Neural crest cell (in vitro differentiated cells): ENCODE data around the gene CYTIP. TPM values are rescaled to one million over a fixed set of nuclear protein-coding genes. Genes with fewer than 3 reads are reported as not detected.
"Not testable (repeated sequence)": the region's sequence is repeated elsewhere in the genome, so short reads cannot be mapped to it uniquely, and the experiment has no call there.

Experiments
- DNase-seq: peaks from one replicate; pipeline ENCODE4 v3.0.0; 2021; ENCODE audit warnings: low read depth, mixed read lengths, low spot score
- H3K27ac Mint-ChIP-seq: one replicate; pipeline ENCODE4 v1.8.0; 2021; ENCODE audit warnings: mild to moderate bottlenecking, mixed read lengths; ENCODE audit not compliant: unreplicated experiment
- H3K27me3 Mint-ChIP-seq: 2 replicates; pipeline ENCODE4 v1.8.0; 2021; ENCODE audit warnings: low read depth, mild to moderate bottlenecking, mixed read lengths
- H3K36me3 Mint-ChIP-seq: 2 replicates; pipeline ENCODE4 v1.8.0; 2021; ENCODE audit warnings: low read depth, mild to moderate bottlenecking, mixed read lengths
- H3K4me1 Mint-ChIP-seq: 2 replicates; pipeline ENCODE4 v1.8.0; 2021; ENCODE audit warnings: mixed read lengths
- H3K4me3 Mint-ChIP-seq: one replicate; pipeline ENCODE4 v1.8.0; 2021; ENCODE audit warnings: mild to moderate bottlenecking, mixed read lengths
- H3K9me3 Mint-ChIP-seq: 2 replicates; pipeline ENCODE4 v1.8.0; 2021; ENCODE audit warnings: mixed read lengths
- total RNA-seq: library from RNA; stranded (reverse); gene quantifications from 2 replicates; pipeline ENCODE4 v1.2.1, GENCODE V29; 2021
- TF ChIP-seq, protein P1 (sequence below): fragments of 200-600 bp; sonication (generic); conservative IDR thresholded peaks from 2 replicates; pipeline ENCODE4 v1.5.0; 2021; ENCODE audit warnings: antibody characterized with exemption, mild to moderate bottlenecking

CYTIP gene
- total RNA-seq, 1 donor from 2014 or later, result 0.35 TPM

DNA sequence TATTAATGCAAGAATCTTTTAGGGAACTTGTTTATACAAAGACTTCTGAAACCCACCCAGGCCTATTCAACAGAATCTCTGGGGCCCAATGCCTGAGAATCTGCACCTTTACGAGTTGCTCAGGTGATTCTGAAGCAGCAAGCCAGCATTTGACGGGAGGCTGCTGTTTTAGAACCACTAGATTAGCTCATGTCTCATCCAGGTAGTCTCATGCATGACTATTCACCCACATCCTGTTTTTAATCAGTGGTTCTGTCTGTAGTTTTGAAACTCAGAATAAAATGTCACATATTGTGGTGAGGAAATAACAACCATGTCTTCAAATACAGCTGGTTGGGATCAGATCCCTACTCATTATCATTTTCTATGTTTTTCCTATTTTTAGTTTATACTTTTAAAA is 39.5 kb downstream of the CYTIP start:
- TF ChIP-seq, protein P1, sequence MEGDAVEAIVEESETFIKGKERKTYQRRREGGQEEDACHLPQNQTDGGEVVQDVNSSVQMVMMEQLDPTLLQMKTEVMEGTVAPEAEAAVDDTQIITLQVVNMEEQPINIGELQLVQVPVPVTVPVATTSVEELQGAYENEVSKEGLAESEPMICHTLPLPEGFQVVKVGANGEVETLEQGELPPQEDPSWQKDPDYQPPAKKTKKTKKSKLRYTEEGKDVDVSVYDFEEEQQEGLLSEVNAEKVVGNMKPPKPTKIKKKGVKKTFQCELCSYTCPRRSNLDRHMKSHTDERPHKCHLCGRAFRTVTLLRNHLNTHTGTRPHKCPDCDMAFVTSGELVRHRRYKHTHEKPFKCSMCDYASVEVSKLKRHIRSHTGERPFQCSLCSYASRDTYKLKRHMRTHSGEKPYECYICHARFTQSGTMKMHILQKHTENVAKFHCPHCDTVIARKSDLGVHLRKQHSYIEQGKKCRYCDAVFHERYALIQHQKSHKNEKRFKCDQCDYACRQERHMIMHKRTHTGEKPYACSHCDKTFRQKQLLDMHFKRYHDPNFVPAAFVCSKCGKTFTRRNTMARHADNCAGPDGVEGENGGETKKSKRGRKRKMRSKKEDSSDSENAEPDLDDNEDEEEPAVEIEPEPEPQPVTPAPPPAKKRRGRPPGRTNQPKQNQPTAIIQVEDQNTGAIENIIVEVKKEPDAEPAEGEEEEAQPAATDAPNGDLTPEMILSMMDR, result no peak
- no peak for DNase-seq
- no peaks in the 10 kb centered on the region for H3K27me3 Mint-ChIP-seq
- no peak overlapping the region for H3K27ac Mint-ChIP-seq
- H3K9me3 Mint-ChIP-seq, result peaks cover 3% of the 10 kb centered on the region
- H3K36me3 Mint-ChIP-seq, result no peaks in the 10 kb centered on the region
- no peaks in the 10 kb centered on the region for H3K4me1 Mint-ChIP-seq
- no peak overlapping the region for H3K4me3 Mint-ChIP-seq

DNA sequence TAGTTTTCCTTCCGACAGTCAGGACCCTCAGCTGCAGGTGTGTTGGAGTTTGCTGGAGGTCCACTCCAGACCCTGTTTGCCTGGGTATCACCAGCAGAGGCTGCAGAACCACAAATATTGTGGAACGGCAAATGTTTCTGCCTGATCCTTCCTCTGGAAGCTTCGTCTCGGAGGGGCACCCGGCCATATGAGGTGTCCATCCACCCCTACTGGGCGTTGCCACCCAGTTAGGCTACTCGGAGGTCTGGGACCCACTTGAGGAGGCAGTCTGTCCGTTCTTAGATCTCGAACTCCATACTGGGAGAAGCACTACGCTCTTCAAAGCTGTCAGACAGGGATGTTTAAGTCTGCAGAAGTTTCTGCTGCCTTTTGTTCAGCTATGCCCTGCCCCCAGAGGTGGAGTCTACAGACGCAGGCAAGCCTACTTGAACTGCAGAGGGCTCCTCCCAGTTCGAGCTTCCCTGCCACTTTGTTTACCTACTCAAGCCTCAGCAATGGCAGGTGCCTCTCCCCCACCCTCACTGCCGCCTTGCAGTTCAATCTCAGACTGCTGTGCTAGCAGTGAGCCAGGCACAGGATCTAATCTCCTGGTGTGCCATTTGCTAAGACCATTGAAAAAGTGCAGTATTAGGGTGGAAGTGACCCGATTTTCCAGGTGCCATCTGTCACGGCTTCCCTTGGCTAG is 40.9 kb downstream of the CYTIP start:
- not testable (repeated sequence) for H3K27me3 Mint-ChIP-seq, H3K27ac Mint-ChIP-seq, H3K4me3 Mint-ChIP-seq, H3K36me3 Mint-ChIP-seq, H3K4me1 Mint-ChIP-seq, DNase-seq, H3K9me3 Mint-ChIP-seq

DNA sequence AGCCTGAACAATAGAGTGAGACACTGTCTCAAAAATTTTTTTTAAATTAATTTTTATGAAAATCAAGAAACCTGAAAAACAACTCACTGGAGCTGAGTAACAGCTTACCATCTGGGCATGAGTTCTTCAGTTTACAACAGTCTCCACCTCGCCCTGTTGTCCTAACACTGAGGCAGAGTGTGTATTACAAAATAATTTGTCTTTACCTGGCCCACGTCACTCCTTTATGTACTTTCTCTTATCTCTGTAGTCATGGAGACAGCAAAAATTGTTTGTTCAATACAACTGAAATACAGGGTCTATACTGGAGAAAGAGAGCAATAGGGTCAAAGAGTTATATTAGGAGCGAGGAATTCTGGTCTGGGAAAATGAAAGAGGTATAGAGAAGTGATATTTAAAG is 48.1 kb downstream of the CYTIP start:
- Mint-ChIP-seq H3K4me3 (no peak overlapping the region), H3K9me3 (peaks cover 3% of the 10 kb centered on the region), H3K27me3 (no peaks in the 10 kb centered on the region), H3K36me3 (no peaks in the 10 kb centered on the region), H3K4me1 (no peaks in the 10 kb centered on the region), H3K27ac (no peak overlapping the region)
- DNase-seq, result no peak
- TF ChIP-seq, protein P1, result no peak

DNA sequence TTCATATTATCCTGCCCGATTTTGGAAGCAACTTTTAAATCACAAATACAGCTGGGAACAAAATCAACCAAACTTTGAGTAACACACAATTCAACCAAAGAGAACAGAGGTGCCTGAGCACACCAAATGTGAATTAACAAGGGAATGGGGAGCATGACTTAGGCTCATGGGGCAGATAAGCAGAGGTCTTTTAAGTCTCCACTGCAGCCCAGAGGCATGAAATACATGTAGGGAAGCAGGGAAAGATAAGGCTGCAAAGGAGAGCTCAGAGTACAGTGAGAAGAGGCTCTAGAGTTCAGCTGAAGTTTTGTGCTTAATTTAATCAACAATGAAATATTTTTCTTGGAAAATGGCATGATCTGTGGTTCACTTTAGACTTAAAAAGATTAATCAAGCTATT is 49.0 kb downstream of the CYTIP start:
- H3K36me3 Mint-ChIP-seq, result no peaks in the 10 kb centered on the region
- H3K4me1 Mint-ChIP-seq, result no peaks in the 10 kb centered on the region
- DNase-seq, result no peak
- no peaks in the 10 kb centered on the region for H3K9me3 Mint-ChIP-seq
- H3K4me3 Mint-ChIP-seq, result no peak overlapping the region
- no peak overlapping the region for H3K27ac Mint-ChIP-seq
- TF ChIP-seq, protein P1, result no peak
- no peaks in the 10 kb centered on the region for H3K27me3 Mint-ChIP-seq

DNA sequence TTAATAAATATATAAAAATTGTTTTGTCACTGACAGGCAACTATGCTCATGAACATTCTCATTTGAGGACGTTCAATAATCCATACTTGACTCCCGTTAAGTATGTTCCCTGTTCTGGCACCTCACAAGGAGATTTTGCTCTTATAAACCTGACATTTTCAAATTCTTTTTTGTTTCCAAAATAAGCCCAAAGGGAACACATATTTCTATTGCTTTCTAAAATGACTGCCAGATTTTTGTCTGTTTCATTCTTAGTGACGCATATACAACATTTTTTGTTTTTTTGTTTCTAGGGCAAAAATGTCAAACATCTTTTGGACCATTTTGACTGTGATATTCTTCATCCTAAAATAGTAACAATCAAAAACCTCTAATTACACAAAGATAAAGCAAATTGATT is 50.5 kb downstream of the CYTIP start:
- peaks cover 4% of the 10 kb centered on the region for H3K9me3 Mint-ChIP-seq
- no peaks in the 10 kb centered on the region for H3K36me3 Mint-ChIP-seq
- no peak overlapping the region for H3K4me3 Mint-ChIP-seq
- DNase-seq, result no peak
- H3K4me1 Mint-ChIP-seq, result no peaks in the 10 kb centered on the region
- no peak overlapping the region for H3K27ac Mint-ChIP-seq
- H3K27me3 Mint-ChIP-seq, result no peaks in the 10 kb centered on the region
- TF ChIP-seq, protein P1, result no peak

DNA sequence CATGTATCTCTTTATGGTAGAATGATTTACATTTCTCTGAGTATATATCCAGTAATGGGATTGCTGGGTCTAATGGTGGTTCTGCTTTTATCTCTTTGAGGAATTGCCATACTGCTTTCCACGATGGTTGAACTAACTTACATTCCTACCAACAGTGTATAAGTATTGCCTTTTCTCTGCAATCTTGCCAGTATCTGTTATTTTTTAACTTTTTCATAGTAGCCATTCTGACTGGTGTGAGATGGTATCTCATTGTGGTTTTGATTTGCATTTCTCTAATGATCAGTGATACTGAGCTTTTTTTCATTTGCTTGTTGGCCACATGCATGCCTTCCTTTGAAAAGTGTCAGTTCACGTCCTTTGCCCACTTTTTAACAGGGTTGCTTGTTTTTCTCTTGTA is 55.1 kb downstream of the CYTIP start:
- H3K4me3 Mint-ChIP-seq, result no peak overlapping the region
- peaks cover 2% of the 10 kb centered on the region for H3K27me3 Mint-ChIP-seq
- no peak for DNase-seq
- TF ChIP-seq, protein P1, result no peak
- H3K27ac Mint-ChIP-seq, result no peak overlapping the region
- no peaks in the 10 kb centered on the region for H3K36me3 Mint-ChIP-seq
- peaks cover 6% of the 10 kb centered on the region for H3K9me3 Mint-ChIP-seq
- no peaks in the 10 kb centered on the region for H3K4me1 Mint-ChIP-seq
